ENCODE measurements around the gene SH3GL3. TPM values are rescaled to one million over a fixed set of nuclear protein-coding genes. Genes with fewer than 3 reads are reported as not detected.

The SH3GL3 gene
- total and polyA plus RNA-seq, 2 of the 8 experiments (the other 6 are each of a cell fraction or from before 2014, with no cell fraction given): 14.1 to 19.1 TPM

DNA sequence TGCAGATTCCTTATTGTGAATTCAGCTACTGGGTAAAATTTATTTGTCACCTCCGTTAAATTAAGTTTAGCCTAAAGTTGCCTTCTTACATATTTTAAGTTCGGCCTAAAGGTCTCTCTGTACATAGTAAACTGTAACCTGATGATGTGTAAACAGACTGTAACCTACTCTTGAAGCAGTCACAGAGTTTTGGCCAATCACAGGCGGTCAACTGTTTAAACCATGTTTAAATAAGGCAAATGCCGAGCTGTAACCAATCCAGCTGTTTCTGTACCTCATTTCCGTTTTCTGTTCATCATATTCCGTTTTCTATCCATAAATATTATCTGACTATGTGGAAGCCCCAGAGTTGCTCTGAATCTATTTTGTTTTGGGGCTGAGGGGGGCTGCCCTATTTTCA lies 204.4 kb downstream of the SH3GL3 start:
- no peak overlapping the region for H2BK15ac ChIP-seq (ENCODE audit: low read length)
- no peak overlapping the region for H2BK5ac ChIP-seq (ENCODE audit: low read depth, low read length)
- H3K9me3 ChIP-seq (ENCODE audit: insufficient read depth in 2 of 2, low read depth in 1 of 2, low read length in 1 of 2): no peaks in the 10 kb centered on the region
- no peak overlapping the region for H4K5ac ChIP-seq (ENCODE audit: insufficient read length, low read depth, low read length)
- ChIA-PET POLR2A (ENCODE audit: partially characterized antibody) (no interaction called here), CTCF (ENCODE audit: partially characterized antibody) (interaction anchor here (1.2 to 1.6 kb wide), 4 partner anchors 64 to 404 kb away, joined by 3 to 5 read pairs (median 4); no protein-coding TSS in a partner anchor)
- H2AK5ac ChIP-seq (ENCODE audit: low read depth, low read length): no peak overlapping the region
- no peak overlapping the region for H4K8ac ChIP-seq (ENCODE audit: extremely low read depth, insufficient read depth, low read length)
- 89% methylated on average over 6 of the region's 6 CpGs; no CpG with 5 or more reads in 1 of the 2 experiments for WGBS, 2 experiments (ENCODE audit: extremely low coverage in 1 of 2, insufficient coverage in 1 of 2, insufficient read length in 1 of 2, insufficient replicate concordance in 2 of 2, low coverage in 1 of 2, low lambda C conversion rate in 2 of 2, missing lambda C conversion rate in 1 of 2)
- FAIRE-seq (no peak), DNase-seq (ENCODE audit: low read depth in 1 of 2, low spot score in 2 of 2) (no peak)
- H2BK20ac ChIP-seq (ENCODE audit: low read length): no peak overlapping the region
- no peak overlapping the region for H3K4ac ChIP-seq (replicated peaks; ENCODE audit: insufficient read length, low read depth, low read length)
- no peak overlapping the region for H3K18ac ChIP-seq (ENCODE audit: extremely low read depth, low read length)
- H3K4me3 ChIP-seq (ENCODE audit: extremely low read depth in 1 of 4, insufficient read depth in 2 of 4, low read depth in 3 of 4, low read length in 4 of 4): no peak overlapping the region
- H4K20me1 ChIP-seq (replicated peaks in 1 of 2; ENCODE audit: control insufficient read depth in 1 of 2, insufficient read depth in 2 of 2, low read length in 2 of 2): no peaks in the 10 kb centered on the region
- H3K23ac ChIP-seq (ENCODE audit: insufficient read length): no peak overlapping the region
- H2BK120ac ChIP-seq (replicated peaks; ENCODE audit: low read depth, low read length): no peak overlapping the region
- no peaks in the 10 kb centered on the region for H3K79me2 ChIP-seq (ENCODE audit: control insufficient read depth in 1 of 2, insufficient read depth in 2 of 2, low read length in 2 of 2)
- H3K4me2 ChIP-seq (ENCODE audit: insufficient read depth in 1 of 2, low read depth in 2 of 2, low read length in 2 of 2): no peak overlapping the region
- H2AFZ ChIP-seq (ENCODE audit: low read length): no peak overlapping the region
- H3K14ac ChIP-seq (ENCODE audit: insufficient read length): no peak overlapping the region
- H3K27ac ChIP-seq (ENCODE audit: low read depth, low read length): no peak overlapping the region
- H2BK12ac ChIP-seq (ENCODE audit: low read depth, low read length): no peak overlapping the region
- H3K79me1 ChIP-seq (ENCODE audit: low read depth, low read length): no peaks in the 10 kb centered on the region
- H3K36me3 ChIP-seq (ENCODE audit: control insufficient read depth in 2 of 4, insufficient read depth in 4 of 4, low read length in 3 of 4): no peaks in the 10 kb centered on the region
- peaks cover 12 to 41% (median 35%) of the 10 kb centered on the region in 4 experiments for H3K27me3 ChIP-seq (replicated peaks in 1 of 4; ENCODE audit: control insufficient read depth in 3 of 4, extremely low read depth in 1 of 4, insufficient read depth in 3 of 4, low read length in 3 of 4)
- peaks cover 0 to 5% (median 2%) of the 10 kb centered on the region in 4 experiments; a peak in 5 of 7 replicates for H3K4me1 ChIP-seq (replicated peaks in 1 of 4; ENCODE audit: control insufficient read depth in 3 of 4, insufficient read depth in 4 of 4, low read length in 3 of 4)
- H3K9ac ChIP-seq (replicated peaks in 1 of 4; ENCODE audit: extremely low read depth in 1 of 4, low read depth in 3 of 4, low read length in 3 of 4): no peak overlapping the region
- no peak overlapping the region for H3K56ac ChIP-seq (replicated peaks; ENCODE audit: insufficient read length, low read depth, low read length)
- H3K23me2 ChIP-seq (ENCODE audit: low read depth, low read length): peaks cover 8% of the 10 kb centered on the region; the same call in 1 of the 2 replicates
- H4K91ac ChIP-seq (replicated peaks; ENCODE audit: insufficient read length, low read length): no peak overlapping the region
- TF ChIP-seq EZH2 (IDR thresholded peaks at IDR 0.05; ENCODE audit: low read depth, low read length, severe bottlenecking) (no peak), CEBPB (IDR thresholded peaks at IDR 0.05; ENCODE audit: low read depth, low read length) (no peak), RBBP5 (IDR thresholded peaks at IDR 0.05; ENCODE audit: borderline replicate concordance, low read depth, low read length) (no peak), KDM1A (IDR thresholded peaks at IDR 0.05; ENCODE audit: borderline replicate concordance, low read length) (no peak), TAF7 (optimal IDR thresholded peaks at IDR 0.05; ENCODE audit: borderline replicate concordance, low read depth, low read length) (no peak), CBX5 (IDR thresholded peaks at IDR 0.05; ENCODE audit: low read depth, low read length) (no peak), KDM5A (IDR thresholded peaks at IDR 0.05; ENCODE audit: low read length) (no peak), PHF8 (conservative IDR thresholded peaks at IDR 0.05; ENCODE audit: low read depth, low read length) (no peak), BRCA1 (IDR thresholded peaks at IDR 0.05; ENCODE audit: low read depth, low read length) (no peak), YY1 (IDR thresholded peaks at IDR 0.05; ENCODE audit: low read depth, low read length) (no peak), SP4 (IDR thresholded peaks at IDR 0.05; ENCODE audit: low read length) (no peak), JUN (IDR thresholded peaks at IDR 0.05; ENCODE audit: low read depth, low read length) (no peak), CHD2 (IDR thresholded peaks at IDR 0.05; ENCODE audit: low read length) (no peak)
- TF ChIP-seq, protein P1, sequence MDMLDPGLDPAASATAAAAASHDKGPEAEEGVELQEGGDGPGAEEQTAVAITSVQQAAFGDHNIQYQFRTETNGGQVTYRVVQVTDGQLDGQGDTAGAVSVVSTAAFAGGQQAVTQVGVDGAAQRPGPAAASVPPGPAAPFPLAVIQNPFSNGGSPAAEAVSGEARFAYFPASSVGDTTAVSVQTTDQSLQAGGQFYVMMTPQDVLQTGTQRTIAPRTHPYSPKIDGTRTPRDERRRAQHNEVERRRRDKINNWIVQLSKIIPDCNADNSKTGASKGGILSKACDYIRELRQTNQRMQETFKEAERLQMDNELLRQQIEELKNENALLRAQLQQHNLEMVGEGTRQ (IDR thresholded peaks at IDR 0.05; ENCODE audit: low read length): no peak

Measured in H1 (cell line).